MCF 10A (cell line): ENCODE measurements around the gene CFAP61. TPM values are rescaled to one million over a fixed set of nuclear protein-coding genes. Genes with fewer than 3 reads are reported as not detected.

ENCODE experiments used
- BruUV-seq: library from RNA; stranded (reverse); fragments of 400-500 nt; replicated peaks from 2 replicates; lab custom pipeline; 2021; lab: Mats Ljungman, UMichigan
- CTCF ChIA-PET: fragments of 300-600 bp; sonication (Branson Sonifier 250); formaldehyde crosslinking; extraction: SDS; loops from one replicate; lab custom pipeline; 2021; ENCODE audit warnings: antibody characterized with exemption, inconsistent platforms; lab: Yijun Ruan, JAX
- POLR2A ChIA-PET: fragments of 300-600, 350-650 bp; sonication (Branson Sonifier 250); formaldehyde crosslinking; extraction: SDS; loops from one replicate; lab custom pipeline; 2020; ENCODE audit warnings: antibody characterized with exemption, inconsistent platforms; lab: Yijun Ruan, JAX
- DNase-seq: peaks from one replicate; pipeline ENCODE4 v3.0.0-alpha.2; 2018; ENCODE audit not compliant: unreplicated experiment
- H3K27ac Mint-ChIP-seq: one replicate; pipeline ENCODE4 v1.8.0; 2022; ENCODE audit warnings: mild to moderate bottlenecking, low read depth, mixed read lengths; ENCODE audit not compliant: unreplicated experiment
- H3K27me3 Mint-ChIP-seq: one replicate; pipeline ENCODE4 v1.8.0; 2022; ENCODE audit warnings: mixed read lengths; ENCODE audit not compliant: insufficient read depth, unreplicated experiment
- H3K36me3 Mint-ChIP-seq: one replicate; pipeline ENCODE4 v1.8.0; 2022; ENCODE audit warnings: mild to moderate bottlenecking, moderate library complexity, mixed read lengths; ENCODE audit not compliant: insufficient read depth, unreplicated experiment
- H3K4me1 Mint-ChIP-seq: one replicate; pipeline ENCODE4 v1.8.0; 2022; ENCODE audit warnings: mixed read lengths; ENCODE audit not compliant: insufficient read depth, unreplicated experiment
- H3K4me3 Mint-ChIP-seq: one replicate; pipeline ENCODE4 v1.8.0; 2022; ENCODE audit warnings: mild to moderate bottlenecking, moderate library complexity, mixed read lengths; ENCODE audit not compliant: unreplicated experiment
- H3K9me3 Mint-ChIP-seq: one replicate; pipeline ENCODE4 v1.8.0; 2022; ENCODE audit warnings: mixed read lengths; ENCODE audit not compliant: unreplicated experiment
- intact Hi-C: fragments of 100-400 bp; cut with micrococcal nuclease; formaldehyde crosslinking; loops from 2 replicates; pipeline ENCODE4 v1.14.1; 2022
- total RNA-seq: library from RNA; stranded (reverse); gene quantifications from 2 replicates; pipeline ENCODE4 v1.2.3, GENCODE V29; 2022
- TF ChIP-seq, protein P1 (sequence below): fragments of 200-600 bp; IDR thresholded peaks from one replicate; pipeline ENCODE4 v1.8.0; 2022; ENCODE audit warnings: antibody characterized with exemption, mild to moderate bottlenecking; ENCODE audit not compliant: unreplicated experiment

CFAP61 gene
- total RNA-seq, 1 experiment from 2014 or later, result 1.5 TPM

DNA sequence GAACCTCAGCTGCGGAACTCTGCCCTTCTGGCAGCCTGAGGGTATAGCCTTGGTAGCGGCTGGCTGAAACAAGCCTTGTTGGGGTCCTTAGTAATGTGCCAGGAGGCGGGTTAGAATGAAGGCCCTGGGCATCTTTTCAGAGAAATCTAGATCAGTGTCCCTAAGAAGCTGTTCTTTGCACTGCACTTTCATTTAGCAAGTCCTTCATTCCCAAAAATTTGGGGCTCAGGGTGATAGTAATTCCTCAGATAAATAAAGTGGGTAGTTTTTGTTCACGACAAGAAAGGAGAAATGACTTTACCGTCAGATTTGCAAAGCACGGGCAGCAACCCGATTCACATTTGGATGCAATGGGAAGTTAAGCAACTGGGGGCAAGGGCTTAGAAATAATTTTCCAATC lies 318.8 kb downstream of the CFAP61 start:
- Mint-ChIP-seq H3K36me3 (no peaks in the 10 kb centered on the region), H3K27me3 (peaks cover 15% of the 10 kb centered on the region), H3K4me3 (no peak overlapping the region), H3K27ac (no peak overlapping the region), H3K4me1 (peaks cover 9% of the 10 kb centered on the region), H3K9me3 (no peaks in the 10 kb centered on the region)
- no peak for DNase-seq
- no TSS peak for BruUV-seq
- POLR2A ChIA-PET, result interaction anchor here (0.7 to 1.2 kb wide), 3 partner anchors 10 to 39 kb away, joined by 3 read pairs; no protein-coding TSS in a partner anchor
- CTCF ChIA-PET, result interaction anchor here (0.7 to 2.5 kb wide), 7 partner anchors 10 to 1180 kb away, joined by 3 to 18 read pairs (median 4); no protein-coding TSS in a partner anchor
- TF ChIP-seq, protein P1, sequence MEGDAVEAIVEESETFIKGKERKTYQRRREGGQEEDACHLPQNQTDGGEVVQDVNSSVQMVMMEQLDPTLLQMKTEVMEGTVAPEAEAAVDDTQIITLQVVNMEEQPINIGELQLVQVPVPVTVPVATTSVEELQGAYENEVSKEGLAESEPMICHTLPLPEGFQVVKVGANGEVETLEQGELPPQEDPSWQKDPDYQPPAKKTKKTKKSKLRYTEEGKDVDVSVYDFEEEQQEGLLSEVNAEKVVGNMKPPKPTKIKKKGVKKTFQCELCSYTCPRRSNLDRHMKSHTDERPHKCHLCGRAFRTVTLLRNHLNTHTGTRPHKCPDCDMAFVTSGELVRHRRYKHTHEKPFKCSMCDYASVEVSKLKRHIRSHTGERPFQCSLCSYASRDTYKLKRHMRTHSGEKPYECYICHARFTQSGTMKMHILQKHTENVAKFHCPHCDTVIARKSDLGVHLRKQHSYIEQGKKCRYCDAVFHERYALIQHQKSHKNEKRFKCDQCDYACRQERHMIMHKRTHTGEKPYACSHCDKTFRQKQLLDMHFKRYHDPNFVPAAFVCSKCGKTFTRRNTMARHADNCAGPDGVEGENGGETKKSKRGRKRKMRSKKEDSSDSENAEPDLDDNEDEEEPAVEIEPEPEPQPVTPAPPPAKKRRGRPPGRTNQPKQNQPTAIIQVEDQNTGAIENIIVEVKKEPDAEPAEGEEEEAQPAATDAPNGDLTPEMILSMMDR, result no peak
- intact Hi-C loops, result no loop called here

DNA sequence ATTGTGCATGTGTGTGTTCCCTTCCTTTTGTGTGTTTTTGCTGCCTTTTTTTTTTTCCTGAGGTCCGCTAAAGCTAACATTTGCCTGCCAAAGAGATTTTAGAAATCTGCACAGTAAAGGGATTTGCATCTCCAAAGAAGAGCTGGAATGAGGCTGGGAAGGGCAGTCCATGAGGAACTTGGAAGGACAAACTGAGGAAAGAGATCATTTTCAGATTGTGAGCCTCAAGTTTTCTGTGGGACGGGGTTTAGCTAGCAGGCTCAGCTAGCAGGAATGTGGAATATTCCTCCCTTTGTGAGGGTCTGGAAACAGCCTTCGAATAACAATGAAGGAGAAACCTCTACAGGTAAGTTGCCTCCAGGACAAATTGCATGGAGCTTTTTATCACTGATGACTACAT lies 319.3 kb downstream of the CFAP61 start:
- no peaks in the 10 kb centered on the region for H3K36me3 Mint-ChIP-seq
- DNase-seq, result no peak
- H3K4me1 Mint-ChIP-seq, result peaks cover 9% of the 10 kb centered on the region
- ChIA-PET POLR2A (interaction anchor here (0.7 to 1.4 kb wide), 4 partner anchors 11 to 80 kb away, joined by 3 read pairs; no protein-coding TSS in a partner anchor), CTCF (interaction anchor here (0.6 to 2.5 kb wide), 10 partner anchors 10 to 287 kb away, joined by 3 to 18 read pairs (median 3); no protein-coding TSS in a partner anchor)
- no peak overlapping the region for H3K27ac Mint-ChIP-seq
- H3K27me3 Mint-ChIP-seq, result peaks cover 12% of the 10 kb centered on the region
- intact Hi-C loops, result no loop called here
- no peak overlapping the region for H3K4me3 Mint-ChIP-seq
- no TSS peak for BruUV-seq
- TF ChIP-seq, protein P1, result no peak
- H3K9me3 Mint-ChIP-seq, result no peaks in the 10 kb centered on the region

DNA sequence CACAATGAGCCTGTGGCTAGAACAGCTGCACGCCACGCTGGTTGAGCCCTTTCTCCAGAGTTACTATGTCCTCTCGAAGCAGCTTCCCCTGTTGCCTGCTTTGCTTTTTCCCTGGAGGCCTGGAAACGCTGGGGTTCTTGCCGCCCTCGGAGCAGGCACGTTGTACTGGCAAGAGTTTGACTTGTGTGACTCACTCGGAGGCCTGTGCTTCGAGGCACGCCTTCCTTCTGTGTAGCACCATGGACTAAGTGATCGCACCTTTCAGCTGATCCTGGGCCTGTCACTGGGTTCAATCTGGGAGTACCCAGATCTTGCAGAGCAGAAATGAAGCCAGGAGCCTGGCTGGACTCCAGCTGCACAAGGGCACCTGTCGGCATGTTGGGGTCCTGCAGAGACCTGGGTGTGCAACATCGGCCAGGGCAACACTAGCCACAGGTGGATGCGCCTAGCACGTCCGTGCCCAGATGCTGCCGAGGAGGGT lies 320.8 kb downstream of the CFAP61 start:
- Mint-ChIP-seq H3K27me3 (peaks cover 12% of the 10 kb centered on the region), H3K4me3 (no peak overlapping the region), H3K27ac (no peak overlapping the region), H3K4me1 (peaks cover 9% of the 10 kb centered on the region), H3K9me3 (no peaks in the 10 kb centered on the region), H3K36me3 (no peaks in the 10 kb centered on the region)
- TF ChIP-seq, protein P1, result no peak
- CTCF ChIA-PET, result interaction anchor here (0.6 to 1.3 kb wide), 8 partner anchors 9 to 221 kb away, joined by 3 to 4 read pairs (median 3); no protein-coding TSS in a partner anchor
- peak; percentile 64 for DNase-seq
- BruUV-seq, result no TSS peak
- intact Hi-C loops, result no loop called here
- POLR2A ChIA-PET, result interaction anchor here (0.7 kb wide), 2 partner anchors 13 to 148 kb away, joined by 3 to 4 read pairs; no protein-coding TSS in a partner anchor

DNA sequence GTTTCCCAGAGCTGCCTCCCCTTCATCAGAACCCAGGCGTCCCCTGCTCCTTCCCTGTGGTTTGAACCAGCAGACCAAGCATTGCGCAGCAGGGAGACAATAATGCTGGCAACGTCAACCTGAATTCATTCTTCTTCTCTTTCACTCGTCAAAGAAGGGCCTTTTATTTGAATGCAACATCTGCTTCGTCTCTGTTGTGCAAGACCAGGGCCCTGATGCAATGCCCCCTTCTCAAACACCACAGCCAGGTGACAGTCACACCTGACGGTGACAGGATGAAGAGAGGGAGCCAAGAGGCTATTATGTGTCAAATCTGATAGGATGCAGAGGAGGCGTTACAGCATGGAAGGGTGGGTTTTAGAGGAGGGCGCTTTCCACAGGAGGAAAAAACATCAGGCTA lies 323.5 kb downstream of the CFAP61 start:
- BruUV-seq, result no TSS peak
- intact Hi-C loops, result no loop called here
- TF ChIP-seq, protein P1, result no peak
- no peak overlapping the region for H3K27ac Mint-ChIP-seq
- no peaks in the 10 kb centered on the region for H3K36me3 Mint-ChIP-seq
- no peak overlapping the region for H3K4me3 Mint-ChIP-seq
- CTCF ChIA-PET, result interaction anchor here (1.1 kb wide), 1 partner anchor 16 kb away, joined by 3 read pairs; no protein-coding TSS in a partner anchor
- H3K4me1 Mint-ChIP-seq, result peaks cover 9% of the 10 kb centered on the region
- POLR2A ChIA-PET, result no interaction called here
- no peak for DNase-seq
- no peaks in the 10 kb centered on the region for H3K27me3 Mint-ChIP-seq
- H3K9me3 Mint-ChIP-seq, result no peaks in the 10 kb centered on the region
